Smooth muscle cell (in vitro differentiated cells): ENCODE measurements around the gene SPRYD3. TPM values are rescaled to one million over a fixed set of nuclear protein-coding genes. Genes with fewer than 3 reads are reported as not detected.
"Not testable (repeated sequence)": the region's sequence is repeated elsewhere in the genome, so short reads cannot be mapped to it uniquely, and the experiment has no call there.

Source experiments
- DNase-seq: peaks from one replicate; lab custom pipeline; 2025; ENCODE audit not compliant: unreplicated experiment; lab: John Stamatoyannopoulos, UW
- H2AFZ ChIP-seq: fragments of 200-600 bp; sonication (generic); 2 replicates; pipeline ENCODE4 v1.6.0; 2016; ENCODE audit warnings: antibody characterized with exemption, low read depth, mild to moderate bottlenecking
- H3F3A ChIP-seq: fragments of 200-600 bp; sonication (generic); 2 replicates; pipeline ENCODE4 v1.6.0; 2017; ENCODE audit warnings: antibody characterized with exemption, low read depth
- H3K27ac ChIP-seq: fragments of 200-600 bp; sonication (generic); 2 replicates; pipeline ENCODE4 v1.5.1; 2016; ENCODE audit warnings: low read depth, mild to moderate bottlenecking
- H3K27me3 ChIP-seq: fragments of 200-600 bp; sonication (generic); 2 replicates; pipeline ENCODE4 v1.6.1; 2016; ENCODE audit warnings: low read depth, mild to moderate bottlenecking
- H3K36me3 ChIP-seq: fragments of 200-600 bp; sonication (generic); 2 replicates; pipeline ENCODE4 v1.5.1; 2016; ENCODE audit warnings: low read depth
- H3K4me1 ChIP-seq: fragments of 200-600 bp; sonication (generic); 2 replicates; pipeline ENCODE4 v1.5.1; 2016; ENCODE audit warnings: low read depth
- H3K4me2 ChIP-seq: fragments of 200-600 bp; sonication (generic); 2 replicates; pipeline ENCODE4 v1.6.0; 2016; ENCODE audit warnings: mild to moderate bottlenecking
- H3K4me3 ChIP-seq: fragments of 200-600 bp; sonication (generic); 2 replicates; pipeline ENCODE4 v1.5.1; 2016; ENCODE audit warnings: mild to moderate bottlenecking
- H3K79me2 ChIP-seq: fragments of 200-600 bp; sonication (generic); 2 replicates; pipeline ENCODE4 v1.6.0; 2016; ENCODE audit warnings: low read depth, mild to moderate bottlenecking
- H3K9ac ChIP-seq: fragments of 200-600 bp; sonication (generic); 2 replicates; pipeline ENCODE4 v1.6.0; 2016; ENCODE audit warnings: low read depth
- H3K9me3 ChIP-seq: fragments of 200-600 bp; sonication (generic); replicated peaks from 2 replicates; pipeline ENCODE4 v1.5.1; 2016; ENCODE audit warnings: low read depth
- H4K20me1 ChIP-seq: fragments of 200-600 bp; sonication (generic); 2 replicates; pipeline ENCODE4 v1.6.0; 2016; ENCODE audit warnings: low read depth
- WGBS: methylation state at CpG from one replicate; pipeline ENCODE4 v1.1.7; 2016; ENCODE audit warnings: low lambda C conversion rate; 5-methylcytosine and 5-hydroxymethylcytosine counted together
- polyA plus RNA-seq: library from polyadenylated mRNA; unstranded; fragments of >200 nt; fragmentation: Nextera tagmentation; extraction: Ambion mirVana; gene quantifications from 2 replicates; pipeline ENCODE4 v1.2.1, GENCODE V29; 2016
- total RNA-seq: library from RNA; depleted of rRNA; stranded (reverse); fragments of >200 nt; gene quantifications from 2 replicates; pipeline ENCODE4 v1.2.3, GENCODE V29; 2014
- TF ChIP-seq, protein P1 (sequence below): fragments of 200-600 bp; sonication (generic); IDR thresholded peaks from 2 replicates; pipeline ENCODE4 v1.5.1; 2017; ENCODE audit warnings: borderline replicate concordance, mild to moderate bottlenecking, antibody characterized with exemption; ENCODE audit not compliant: insufficient read depth, poor library complexity, severe bottlenecking

SPRYD3 gene
- total and polyA plus RNA-seq, 2 experiments from 2014 or later = 20.2 to 57.1 TPM

DNA sequence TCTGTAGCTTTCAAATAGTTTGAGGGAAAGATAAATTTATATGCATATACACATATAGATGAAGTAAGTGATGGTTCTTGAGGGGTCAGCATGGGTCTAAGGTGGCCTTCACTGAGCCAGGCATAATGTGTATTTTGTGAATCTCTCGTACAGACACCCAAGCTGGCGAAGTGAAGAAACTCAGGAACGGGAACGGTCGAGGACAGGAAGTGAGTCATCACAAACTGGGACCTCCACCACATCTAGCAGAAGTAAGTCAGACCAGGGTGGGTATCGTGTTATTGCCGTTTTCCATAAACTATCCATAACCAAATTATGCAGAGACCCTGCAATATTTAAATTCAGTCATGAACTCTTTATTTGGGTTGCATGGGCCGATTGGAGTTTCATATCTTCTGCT, 44.7 kb downstream of the SPRYD3 start:
- H2AFZ ChIP-seq = no peak overlapping the region
- no peak for DNase-seq
- no peaks in the 10 kb centered on the region for H3K4me1 ChIP-seq
- peaks cover 50% of the 10 kb centered on the region for H3K36me3 ChIP-seq
- 70% methylated on average over 8 of the region's 8 CpGs for WGBS
- H3F3A ChIP-seq = peaks cover 34% of the 10 kb centered on the region
- H3K27me3 ChIP-seq = no peaks in the 10 kb centered on the region
- H3K4me2 ChIP-seq = no peak overlapping the region
- TF ChIP-seq, protein P1, sequence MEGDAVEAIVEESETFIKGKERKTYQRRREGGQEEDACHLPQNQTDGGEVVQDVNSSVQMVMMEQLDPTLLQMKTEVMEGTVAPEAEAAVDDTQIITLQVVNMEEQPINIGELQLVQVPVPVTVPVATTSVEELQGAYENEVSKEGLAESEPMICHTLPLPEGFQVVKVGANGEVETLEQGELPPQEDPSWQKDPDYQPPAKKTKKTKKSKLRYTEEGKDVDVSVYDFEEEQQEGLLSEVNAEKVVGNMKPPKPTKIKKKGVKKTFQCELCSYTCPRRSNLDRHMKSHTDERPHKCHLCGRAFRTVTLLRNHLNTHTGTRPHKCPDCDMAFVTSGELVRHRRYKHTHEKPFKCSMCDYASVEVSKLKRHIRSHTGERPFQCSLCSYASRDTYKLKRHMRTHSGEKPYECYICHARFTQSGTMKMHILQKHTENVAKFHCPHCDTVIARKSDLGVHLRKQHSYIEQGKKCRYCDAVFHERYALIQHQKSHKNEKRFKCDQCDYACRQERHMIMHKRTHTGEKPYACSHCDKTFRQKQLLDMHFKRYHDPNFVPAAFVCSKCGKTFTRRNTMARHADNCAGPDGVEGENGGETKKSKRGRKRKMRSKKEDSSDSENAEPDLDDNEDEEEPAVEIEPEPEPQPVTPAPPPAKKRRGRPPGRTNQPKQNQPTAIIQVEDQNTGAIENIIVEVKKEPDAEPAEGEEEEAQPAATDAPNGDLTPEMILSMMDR = no peak
- no peak overlapping the region for H3K9ac ChIP-seq
- no peaks in the 10 kb centered on the region for H3K9me3 ChIP-seq
- peaks cover 70% of the 10 kb centered on the region for H4K20me1 ChIP-seq
- H3K27ac ChIP-seq = no peak overlapping the region
- peaks cover 19% of the 10 kb centered on the region for H3K79me2 ChIP-seq
- H3K4me3 ChIP-seq = no peak overlapping the region

DNA sequence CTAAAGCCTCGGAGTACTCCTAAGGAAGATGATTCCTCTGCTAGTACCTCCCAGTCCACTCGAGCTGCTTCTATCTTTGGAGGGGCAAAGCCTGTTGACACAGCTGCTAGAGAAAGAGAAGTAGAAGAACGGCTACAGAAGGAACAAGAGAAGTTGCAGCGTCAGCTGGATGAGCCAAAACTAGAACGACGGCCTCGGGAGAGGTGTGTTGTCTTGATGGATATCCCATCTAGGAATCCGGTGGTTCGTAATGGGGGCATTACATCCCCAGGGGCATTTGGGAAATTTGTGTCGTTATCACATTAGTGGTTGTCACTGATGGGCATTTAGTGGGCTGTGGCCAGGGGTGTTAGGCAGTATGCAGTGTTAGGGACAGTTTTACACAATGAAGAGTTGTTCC, 45.4 kb downstream of the SPRYD3 start:
- H3K27me3 ChIP-seq, H3K9ac ChIP-seq, H2AFZ ChIP-seq, H3K27ac ChIP-seq, H3K9me3 ChIP-seq, DNase-seq, H3K4me3 ChIP-seq, H3K4me2 ChIP-seq, H3K4me1 ChIP-seq: not testable (repeated sequence)
- H3K79me2 ChIP-seq = peaks cover 19% of the 10 kb centered on the region
- H4K20me1 ChIP-seq = peaks cover 74% of the 10 kb centered on the region
- 95% methylated on average over 10 of the region's 10 CpGs for WGBS
- peaks cover 50% of the 10 kb centered on the region for H3K36me3 ChIP-seq
- peaks cover 29% of the 10 kb centered on the region for H3F3A ChIP-seq

DNA sequence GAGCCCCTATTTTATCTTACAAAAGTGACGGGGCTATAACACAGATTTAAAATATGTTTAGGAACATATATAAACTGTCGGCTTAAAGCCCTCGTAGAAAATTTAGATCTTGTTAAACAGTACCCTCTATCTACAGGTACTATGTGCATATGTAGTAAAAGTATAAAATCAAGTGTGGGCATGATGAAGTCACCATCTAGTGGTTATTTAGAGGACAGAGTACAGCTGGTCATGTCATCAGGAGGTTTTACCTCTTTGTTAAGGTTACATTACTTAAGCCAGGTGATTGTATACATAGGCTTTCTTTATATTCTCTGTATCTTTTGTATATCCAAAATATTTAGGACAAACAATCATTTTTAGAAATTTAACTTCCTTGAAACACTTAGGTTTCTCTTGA, 47.6 kb downstream of the SPRYD3 start:
- WGBS = 97% methylated on average over 3 of the region's 3 CpGs
- Histone ChIP-seq H3K79me2 (peaks cover 19% of the 10 kb centered on the region), H3K36me3 (peaks cover 51% of the 10 kb centered on the region)

DNA sequence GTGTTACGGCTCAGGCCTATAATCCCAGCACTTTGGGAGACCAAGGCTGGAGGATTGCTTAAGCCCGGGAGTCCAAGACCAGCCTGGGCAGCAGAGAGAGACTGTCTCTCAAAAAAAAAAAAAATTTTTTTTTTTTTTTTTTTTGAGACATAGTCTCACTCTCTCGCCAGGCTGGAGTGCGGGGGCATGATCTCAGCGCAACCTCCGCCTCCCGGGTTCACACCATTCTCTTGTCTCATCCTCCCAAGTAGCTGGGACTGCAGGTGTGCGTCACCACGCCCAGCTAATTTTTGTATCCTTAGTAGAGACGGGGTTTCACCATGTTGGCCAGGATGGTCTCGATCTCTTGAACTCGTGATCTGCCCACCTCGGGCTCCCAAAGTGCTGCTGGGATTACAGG, 52.2 kb downstream of the SPRYD3 start:
- not testable (repeated sequence) for H3K9me3 ChIP-seq, H3K27ac ChIP-seq, H3K27me3 ChIP-seq, H3K4me2 ChIP-seq, DNase-seq, H3K4me1 ChIP-seq, H2AFZ ChIP-seq, H3K9ac ChIP-seq, H3K4me3 ChIP-seq
- Histone ChIP-seq H3K79me2 (peaks cover 16% of the 10 kb centered on the region), H3F3A (peaks cover 26% of the 10 kb centered on the region), H3K36me3 (peaks cover 63% of the 10 kb centered on the region), H4K20me1 (peaks cover 87% of the 10 kb centered on the region)
- 89% methylated on average over 12 of the region's 13 CpGs for WGBS

More for the DNA sequence above, 47.6 kb downstream of the SPRYD3 start:
- Histone ChIP-seq H3K4me3 (no peak overlapping the region), H3K4me2 (no peak overlapping the region), H3F3A (peaks cover 16% of the 10 kb centered on the region), H2AFZ (no peak overlapping the region), H4K20me1 (peaks cover 76% of the 10 kb centered on the region), H3K4me1 (no peaks in the 10 kb centered on the region), H3K9ac (no peak overlapping the region), H3K27me3 (no peaks in the 10 kb centered on the region), H3K27ac (no peak overlapping the region), H3K9me3 (no peaks in the 10 kb centered on the region)
- no peak for DNase-seq
- TF ChIP-seq, protein P1 = no peak

DNA sequence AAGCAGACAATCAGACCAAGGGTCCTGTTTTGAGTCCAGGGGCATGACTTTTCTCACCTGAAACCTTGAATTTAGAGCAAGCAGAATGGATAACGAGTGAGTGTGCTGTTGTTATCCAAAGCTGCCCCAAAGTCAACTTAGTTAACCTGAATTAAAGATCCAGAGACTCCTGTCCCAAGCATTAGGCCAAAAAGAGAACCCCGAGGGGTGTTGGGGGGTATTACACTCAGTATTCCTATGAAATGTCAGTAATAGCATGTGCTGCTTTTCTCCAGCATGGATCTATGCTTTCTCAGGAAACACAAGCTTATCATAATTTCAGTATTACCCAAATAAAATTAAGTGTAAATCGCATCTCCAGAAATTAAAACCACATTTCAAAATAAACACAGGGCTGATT, 53.9 kb downstream of the SPRYD3 start:
- H3K79me2 ChIP-seq = peaks cover 17% of the 10 kb centered on the region

More for the DNA sequence above, 53.9 kb downstream of the SPRYD3 start:
- H3K4me3 ChIP-seq = no peak overlapping the region
- peaks cover 38% of the 10 kb centered on the region for H3F3A ChIP-seq
- H3K27me3 ChIP-seq = no peaks in the 10 kb centered on the region
- H3K27ac ChIP-seq = no peak overlapping the region
- no peak overlapping the region for H3K4me2 ChIP-seq
- no peaks in the 10 kb centered on the region for H3K4me1 ChIP-seq
- no peak overlapping the region for H2AFZ ChIP-seq
- TF ChIP-seq, protein P1 = no peak
- no peak for DNase-seq
- H3K36me3 ChIP-seq = peaks cover 66% of the 10 kb centered on the region
- WGBS = 94% methylated on average over 3 of the region's 3 CpGs
- peaks cover 87% of the 10 kb centered on the region for H4K20me1 ChIP-seq
- no peak overlapping the region for H3K9ac ChIP-seq
- H3K9me3 ChIP-seq = no peaks in the 10 kb centered on the region
